ENCODE measurements around the gene CAMSAP3. TPM values are rescaled to one million over a fixed set of nuclear protein-coding genes. Genes with fewer than 3 reads are reported as not detected.

The CAMSAP3 gene
- total RNA-seq, 1 donor from 2014 or later, result 17.0 TPM

DNA sequence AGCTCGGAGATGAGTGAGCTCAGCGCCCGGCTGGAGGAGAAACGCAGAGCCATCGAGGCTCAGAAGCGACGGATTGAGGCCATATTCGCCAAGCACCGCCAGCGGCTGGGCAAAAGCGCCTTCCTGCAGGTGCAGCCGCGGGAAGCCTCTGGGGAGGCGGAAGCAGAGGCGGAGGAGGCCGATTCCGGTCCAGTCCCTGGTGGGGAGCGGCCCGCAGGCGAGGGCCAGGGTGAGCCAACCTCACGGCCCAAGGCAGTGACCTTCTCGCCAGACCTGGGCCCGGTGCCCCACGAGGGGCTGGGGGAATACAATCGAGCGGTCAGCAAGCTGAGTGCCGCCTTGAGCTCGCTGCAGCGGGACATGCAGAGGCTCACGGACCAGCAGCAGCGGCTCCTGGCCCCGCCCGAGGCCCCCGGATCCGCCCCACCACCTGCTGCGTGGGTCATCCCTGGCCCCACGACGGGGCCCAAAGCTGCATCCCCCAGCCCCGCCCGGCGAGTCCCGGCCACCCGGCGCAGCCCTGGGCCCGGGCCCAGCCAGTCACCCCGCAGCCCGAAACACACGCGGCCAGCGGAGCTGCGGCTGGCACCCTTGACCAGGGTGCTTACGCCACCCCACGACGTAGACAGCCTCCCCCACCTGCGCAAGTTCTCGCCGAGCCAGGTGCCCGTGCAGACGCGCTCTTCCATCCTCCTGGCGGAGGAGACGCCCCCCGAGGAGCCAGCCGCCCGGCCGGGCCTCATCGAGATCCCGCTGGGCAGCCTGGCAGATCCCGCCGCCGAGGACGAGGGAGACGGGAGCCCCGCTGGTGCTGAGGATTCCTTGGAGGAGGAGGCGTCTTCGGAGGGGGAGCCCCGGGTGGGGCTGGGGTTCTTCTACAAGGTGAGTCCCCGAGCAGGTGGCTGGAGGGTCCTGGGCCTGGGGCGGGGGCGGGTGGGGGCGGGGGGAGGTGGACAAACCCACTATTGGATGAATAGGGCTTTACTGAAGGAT is 16.9 kb downstream of the CAMSAP3 start:
- no peak for DNase-seq

DNA sequence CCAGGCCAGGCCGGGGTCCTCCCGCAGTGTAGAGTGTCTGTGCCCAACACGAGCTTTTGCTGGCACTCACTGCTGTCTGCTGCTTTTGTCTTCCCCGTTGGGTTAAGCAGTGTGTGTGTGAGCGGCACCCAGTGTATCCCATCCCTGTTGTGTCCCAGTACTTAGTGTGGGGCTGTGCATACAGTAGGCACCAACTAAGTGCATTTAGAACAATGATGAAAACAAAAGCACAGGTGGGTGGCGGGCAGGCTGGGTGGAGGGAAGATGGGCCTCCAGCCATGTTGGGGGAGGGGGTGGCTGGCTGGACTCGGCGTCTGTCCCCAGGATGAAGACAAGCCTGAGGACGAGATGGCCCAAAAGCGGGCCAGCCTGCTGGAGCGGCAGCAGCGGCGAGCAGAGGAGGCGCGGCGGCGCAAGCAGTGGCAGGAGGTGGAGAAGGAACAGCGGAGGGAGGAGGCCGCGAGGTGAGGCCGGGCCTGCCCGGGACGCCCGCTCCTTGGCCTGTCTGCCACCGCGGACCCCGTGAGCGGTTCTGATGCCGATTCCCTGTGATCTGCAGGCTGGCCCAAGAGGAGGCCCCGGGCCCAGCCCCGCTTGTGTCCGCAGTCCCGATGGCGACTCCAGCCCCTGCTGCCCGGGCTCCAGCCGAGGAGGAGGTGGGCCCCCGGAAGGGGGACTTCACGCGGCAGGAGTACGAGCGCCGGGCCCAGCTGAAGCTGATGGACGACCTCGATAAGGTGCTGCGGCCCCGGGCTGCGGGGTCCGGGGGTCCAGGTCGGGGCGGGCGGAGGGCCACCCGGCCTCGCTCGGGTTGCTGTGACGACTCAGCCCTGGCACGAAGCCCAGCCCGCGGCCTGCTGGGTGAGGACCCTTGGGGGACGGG is 19.4 kb downstream of the CAMSAP3 start:
- no peak for DNase-seq

DNA sequence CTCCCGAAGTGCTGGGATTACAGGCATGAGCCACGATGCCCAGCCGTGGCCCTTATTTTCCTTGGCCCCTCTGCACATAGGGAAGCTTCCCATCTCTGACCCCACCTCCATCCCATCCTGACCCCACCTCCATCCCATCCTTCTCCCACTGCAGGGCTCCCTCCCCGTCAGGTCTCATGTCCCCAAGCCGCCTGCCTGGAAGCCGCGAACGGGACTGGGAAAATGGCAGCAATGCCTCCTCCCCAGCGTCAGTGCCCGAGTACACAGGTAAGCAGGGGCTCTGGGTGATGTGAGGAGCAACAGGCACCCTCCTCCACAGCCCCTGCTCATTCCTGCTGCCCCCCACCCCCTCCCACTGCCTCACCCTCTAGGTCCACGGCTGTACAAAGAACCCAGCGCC is 21.5 kb downstream of the CAMSAP3 start:
- no peak for DNase-seq

- DNase-seq, result no peak
These were observed 22.1 kb downstream of the CAMSAP3 start for GRCh38 chr19:7617735-7618134.

DNA sequence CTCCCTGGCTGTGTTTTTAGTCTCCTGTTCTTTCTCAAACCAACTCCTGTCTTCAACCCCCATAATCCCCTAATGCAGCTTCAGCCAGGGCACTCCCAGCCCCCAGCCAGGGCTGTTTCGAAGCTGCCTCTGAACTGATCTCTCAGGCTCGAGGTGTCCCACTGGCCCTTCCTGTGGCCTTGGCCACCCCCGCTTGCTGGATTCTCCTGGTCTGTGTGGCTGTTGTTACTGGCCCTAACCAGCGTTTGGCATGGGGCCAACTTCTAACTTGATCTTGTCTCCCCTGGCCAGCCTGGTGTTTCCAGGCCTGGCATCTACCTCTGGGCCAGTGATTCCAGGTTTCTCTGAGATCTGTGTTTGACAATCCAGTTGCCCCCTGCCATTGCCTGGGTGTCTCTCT is 22.7 kb downstream of the CAMSAP3 start:
- no peak for DNase-seq

DNA sequence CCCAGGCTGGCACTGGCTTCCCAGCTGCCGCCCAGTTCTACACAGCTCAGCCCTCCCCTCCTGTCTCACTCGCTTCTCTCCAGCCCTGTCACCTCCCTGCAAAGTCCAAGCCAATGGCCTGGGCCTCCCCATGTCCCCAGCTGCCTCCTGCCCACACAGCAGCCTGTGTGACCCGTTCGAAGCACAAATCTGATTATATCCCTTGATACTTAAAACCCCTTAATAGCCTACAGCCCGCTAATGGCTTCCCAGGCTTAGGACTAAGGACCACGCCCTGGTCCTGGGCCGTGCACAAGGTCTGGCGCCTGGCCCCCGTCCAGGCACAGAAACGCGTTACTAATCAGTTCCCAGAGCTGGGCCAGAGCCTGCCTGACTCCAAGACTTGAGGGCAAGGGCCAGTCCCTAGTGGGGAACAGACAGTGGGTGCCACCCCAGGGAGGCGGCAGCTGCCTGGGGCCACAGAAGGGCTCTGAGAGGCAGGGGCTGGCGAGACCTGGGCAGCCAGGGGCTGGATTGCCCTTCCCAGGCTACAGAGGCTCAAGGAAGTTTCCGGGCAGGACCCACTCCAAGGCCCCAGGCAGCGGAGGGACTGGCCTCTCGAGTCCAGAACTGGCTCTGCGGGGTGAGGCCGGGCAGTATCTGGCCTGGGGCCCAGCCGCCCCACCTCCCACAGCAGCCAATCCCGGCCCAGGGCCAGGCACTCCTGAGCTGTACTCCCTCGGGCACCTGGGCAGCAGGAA is 23.3 kb downstream of the CAMSAP3 start:
- no peak for DNase-seq

GRCh38 chr19:7619671-7620441 is 24.2 kb downstream of the CAMSAP3 start:
- no peak for DNase-seq

- no peak for DNase-seq
These were observed 25.1 kb downstream of the CAMSAP3 start for GRCh38 chr19:7620442-7621412.

DNA sequence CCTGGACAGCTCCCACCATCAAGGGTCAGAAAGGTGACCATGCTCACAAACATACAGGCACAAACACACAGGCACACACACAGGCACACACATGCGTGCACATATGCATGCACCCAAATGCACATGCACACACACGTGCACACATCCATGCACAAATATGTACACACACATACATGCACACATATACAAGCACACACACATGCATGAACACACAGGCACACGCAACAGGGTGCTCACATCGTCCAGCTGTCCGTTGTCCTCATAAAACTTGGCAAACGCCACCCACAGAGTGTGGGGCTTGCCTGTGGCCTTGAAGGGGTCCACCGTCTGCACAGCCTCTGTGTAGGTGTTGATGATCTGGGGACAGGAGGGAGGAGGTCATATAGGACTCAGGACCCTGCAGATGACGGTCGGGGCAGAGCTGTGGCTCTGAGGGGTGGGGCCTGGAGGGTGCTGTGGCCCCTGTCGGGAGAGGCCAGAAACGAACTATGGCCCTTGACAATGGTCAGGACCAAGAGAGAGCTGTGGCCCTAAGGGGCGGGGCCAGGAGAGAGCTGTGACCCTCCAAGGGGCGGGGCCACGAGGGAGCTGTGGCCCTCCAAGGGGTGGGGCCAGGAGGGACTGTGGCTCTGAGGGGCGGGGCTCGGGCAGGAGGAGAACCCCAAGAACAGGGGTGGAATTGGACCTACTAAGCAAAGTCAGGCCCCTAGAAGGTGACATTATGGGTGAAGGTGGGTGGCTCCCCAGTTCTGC is 27.4 kb downstream of the CAMSAP3 start:
- no peak for DNase-seq

GRCh38 chr19:7623725-7624603 is 28.3 kb downstream of the CAMSAP3 start:
- DNase-seq, result no peak

DNA sequence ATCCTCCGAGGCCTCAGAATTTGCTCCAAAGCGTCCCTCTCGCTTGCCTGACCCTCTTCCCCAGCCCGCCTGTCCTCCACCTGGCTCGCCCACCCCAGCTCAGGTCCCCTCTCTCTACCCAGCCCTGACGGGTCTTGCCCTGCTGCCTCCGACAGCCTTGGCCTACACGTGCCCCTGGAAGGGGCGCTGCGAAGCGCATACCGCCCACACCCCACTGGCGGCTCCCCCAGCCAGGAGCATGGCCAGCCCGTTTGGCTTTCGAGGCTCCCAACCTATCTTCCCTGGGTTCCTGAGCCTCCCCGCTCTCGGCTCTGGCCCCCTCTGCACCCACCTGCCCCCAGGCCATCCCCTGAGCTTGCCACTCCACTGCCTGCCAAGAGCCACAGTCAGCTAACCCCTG is 29.1 kb downstream of the CAMSAP3 start:
- DNase-seq, result no peak

DNA sequence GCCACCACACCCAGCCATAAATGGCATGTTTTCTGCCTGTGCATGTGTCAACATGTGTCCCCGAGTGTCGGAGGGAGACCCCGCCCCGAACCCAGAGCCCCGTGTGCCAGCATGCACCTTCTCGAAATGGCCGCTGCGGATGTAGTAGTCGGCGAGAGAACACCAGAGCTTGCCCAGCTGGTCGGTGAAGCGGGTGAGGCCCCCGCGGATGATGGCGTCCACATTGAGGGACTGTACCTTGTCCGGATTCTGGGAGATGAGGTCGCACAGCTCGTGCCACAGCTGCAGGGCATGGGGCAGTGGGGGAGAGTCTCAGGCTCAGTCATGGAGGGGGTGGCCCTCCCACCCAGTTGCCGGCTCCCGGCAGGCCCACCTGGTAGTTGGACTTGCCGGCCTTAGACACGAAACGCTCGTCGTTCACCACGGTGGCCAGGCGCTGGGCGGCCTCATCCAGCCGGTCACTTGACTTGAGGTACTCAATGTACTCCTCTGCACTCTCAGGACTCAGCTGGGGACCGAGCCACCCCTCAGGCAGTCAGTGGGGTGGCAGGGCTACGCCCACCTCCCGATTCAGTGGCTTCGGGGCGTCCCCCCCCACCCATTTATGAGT is 30.2 kb downstream of the CAMSAP3 start:
- DNase-seq, result no peak

GRCh38 chr19:7627166-7627565 is 31.5 kb downstream of the CAMSAP3 start:
- DNase-seq, result no peak

DNA sequence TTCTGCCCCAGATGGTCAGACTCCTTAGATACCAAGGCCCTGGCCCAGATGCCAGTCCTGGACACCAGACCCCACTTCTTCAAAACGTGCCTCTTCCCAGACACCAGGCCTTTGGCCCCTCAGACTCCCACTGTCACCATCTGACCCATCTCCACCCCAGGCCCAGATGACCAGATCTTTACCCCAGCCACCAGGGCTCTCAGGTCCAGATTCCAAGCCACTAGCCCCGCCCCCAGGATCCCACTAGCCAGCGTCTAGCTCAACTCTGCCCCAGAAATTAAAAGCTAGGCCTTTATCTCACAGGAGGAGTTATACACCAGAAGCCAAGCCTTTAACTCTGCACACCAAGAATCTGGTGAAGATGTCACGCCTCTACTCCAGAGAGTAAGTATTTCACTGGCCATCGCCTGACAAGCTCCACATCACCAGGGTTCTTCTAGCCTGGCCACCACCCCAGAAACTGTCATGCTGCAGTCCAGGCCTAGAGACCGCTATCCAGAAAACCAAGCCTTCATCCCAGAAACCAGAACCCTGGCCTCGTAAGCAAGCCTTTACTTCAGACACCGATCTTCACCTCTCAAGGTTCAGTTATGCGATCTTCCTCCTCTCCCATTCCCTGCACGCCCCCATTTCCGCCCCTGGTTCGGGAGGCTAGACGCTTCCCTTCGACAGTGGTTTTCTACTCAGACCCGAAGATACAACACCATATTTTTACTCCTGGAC is 33.1 kb downstream of the CAMSAP3 start:
- DNase-seq, result no peak

DNA sequence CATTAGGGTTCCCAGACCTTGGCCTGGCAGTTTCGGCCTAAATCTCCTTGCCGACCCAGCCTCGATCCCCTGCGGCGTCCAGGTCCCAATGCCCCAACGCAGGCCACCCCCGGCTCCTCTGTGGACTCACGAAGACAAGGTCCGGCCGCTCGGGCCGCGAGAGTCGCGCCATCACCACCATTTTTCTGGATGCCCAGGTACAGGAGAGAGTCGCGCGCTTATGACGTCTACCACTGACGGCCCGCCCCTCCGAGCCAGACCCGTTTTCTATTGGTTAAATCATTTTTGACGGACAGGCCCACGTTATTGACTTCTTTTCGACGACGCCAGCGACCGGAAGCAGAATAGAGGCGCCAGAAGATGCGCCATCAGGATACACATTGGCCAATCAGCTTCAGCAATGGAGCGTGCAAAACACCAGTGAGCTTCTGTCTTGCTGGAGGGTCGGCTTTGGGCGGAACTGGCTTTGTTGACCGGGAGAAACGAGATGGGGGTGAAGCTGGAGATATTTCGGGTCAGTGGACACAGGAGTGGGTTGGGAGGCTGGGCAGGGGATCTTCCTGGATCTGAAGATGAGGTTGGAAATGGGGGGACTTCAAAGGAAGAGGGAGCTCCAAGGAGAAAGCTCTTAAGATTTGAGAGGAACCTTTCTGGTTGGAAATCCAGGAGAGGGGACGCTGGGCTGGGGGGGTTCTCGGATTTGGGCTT is 33.8 kb downstream of the CAMSAP3 start, which contains the start of the genes PET100 and XAB2:
TSS of gene PET100 (plus strand) at position 447 of the 708 bp plus-strand sequence. CDS start at position 488, 41 bp downstream.
TSS of gene XAB2 (minus strand) at position 199 of the 708 bp plus-strand sequence. CDS start at position 181, 18 bp downstream.
- peak; percentile 95 for DNase-seq

GRCh38 chr19:7631577-7631976 is 35.9 kb downstream of the CAMSAP3 start:
- no peak for DNase-seq
